Measurements from ENCODE around the gene GRB14. TPM values are rescaled to one million over a fixed set of nuclear protein-coding genes. Genes with fewer than 3 reads are reported as not detected.

GRB14 gene
- total and polyA plus RNA-seq, 2 of the 13 experiments (the other 11 are each of a cell fraction or from before 2014, with no cell fraction given), result 4.6 to 5.8 TPM

- TF ChIP-seq, protein P1, sequence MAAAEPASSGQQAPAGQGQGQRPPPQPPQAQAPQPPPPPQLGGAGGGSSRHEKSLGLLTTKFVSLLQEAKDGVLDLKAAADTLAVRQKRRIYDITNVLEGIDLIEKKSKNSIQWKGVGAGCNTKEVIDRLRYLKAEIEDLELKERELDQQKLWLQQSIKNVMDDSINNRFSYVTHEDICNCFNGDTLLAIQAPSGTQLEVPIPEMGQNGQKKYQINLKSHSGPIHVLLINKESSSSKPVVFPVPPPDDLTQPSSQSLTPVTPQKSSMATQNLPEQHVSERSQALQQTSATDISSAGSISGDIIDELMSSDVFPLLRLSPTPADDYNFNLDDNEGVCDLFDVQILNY (CRISPR knock-in tag; conservative IDR thresholded peaks at IDR 0.05), result no peak
- TF ChIP-seq CSRNP1 (CRISPR knock-in tag; IDR thresholded peaks at IDR 0.05), result no peak
- TF ChIP-seq RBM39 (IDR thresholded peaks at IDR 0.05; ENCODE audit: low read depth, low read length, poor library complexity, severe bottlenecking), result no peak
These were observed 75.8 kb downstream of the GRB14 start (continued) for GRCh38 chr2:164545484-164545883.

GRCh38 chr2:164542581-164543021, 78.7 kb downstream of the GRB14 start:
- H2AFZ ChIP-seq (ENCODE audit: low read length), result no peak overlapping the region
- TF ChIP-seq ZSCAN31 (CRISPR knock-in tag; IDR thresholded peaks at IDR 0.05; ENCODE audit: low read depth), result no peak
- TF ChIP-seq, protein P2, sequence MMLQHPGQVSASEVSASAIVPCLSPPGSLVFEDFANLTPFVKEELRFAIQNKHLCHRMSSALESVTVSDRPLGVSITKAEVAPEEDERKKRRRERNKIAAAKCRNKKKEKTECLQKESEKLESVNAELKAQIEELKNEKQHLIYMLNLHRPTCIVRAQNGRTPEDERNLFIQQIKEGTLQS (CRISPR knock-in tag; IDR thresholded peaks at IDR 0.05), result no peak
- no peak for TF ChIP-seq ZNF703 (CRISPR knock-in tag; IDR thresholded peaks at IDR 0.05; ENCODE audit: borderline replicate concordance)
- TF ChIP-seq PAX8 (CRISPR knock-in tag; IDR thresholded peaks at IDR 0.05; ENCODE audit: borderline replicate concordance), result no peak
- TF ChIP-seq ZNF24 (IDR thresholded peaks at IDR 0.05), result no peak
- TF ChIP-seq MAZ (IDR thresholded peaks at IDR 0.05; ENCODE audit: borderline replicate concordance, low read depth, low read length), result no peak
- no peak for TF ChIP-seq MAZ (CRISPR knock-in tag; IDR thresholded peaks at IDR 0.05; ENCODE audit: low read depth)
- no peak overlapping the region for H3K9ac ChIP-seq (ENCODE audit: insufficient read depth, low read depth, low read length)
- intact Hi-C loops (cut with micrococcal nuclease; ENCODE audit: unreplicated experiment) (no loop called here), in situ Hi-C loops (cut with HindIII; ENCODE audit: extremely low pct_ligation_motif_present, low pct_unique_long_range_greater_than_20kb) (no loop called here)
- H3K4me2 ChIP-seq (ENCODE audit: low read depth, low read length), result no peak overlapping the region
- ChIA-PET POLR2A (no interaction called here), CTCF (ENCODE audit: low intra/inter-chr PET ratio, low total read pairs) (no interaction called here)
- H3K36me3 ChIP-seq (replicated peaks in 1 of 2; ENCODE audit: control insufficient read depth in 1 of 2, insufficient read depth in 2 of 2, low read length in 2 of 2), result no peaks in the 10 kb centered on the region
- no peak overlapping the region for H3K4me3 ChIP-seq (replicated peaks in 1 of 3; ENCODE audit: insufficient read depth in 1 of 3, low read depth in 2 of 3, low read length in 3 of 3)
- H3K27me3 ChIP-seq (ENCODE audit: control insufficient read depth in 1 of 2, insufficient read depth in 2 of 2, low read length in 2 of 2), result no peaks in the 10 kb centered on the region
- H3K4me1 ChIP-seq (ENCODE audit: insufficient read depth, low read length), result no peaks in the 10 kb centered on the region
- H3K9me3 ChIP-seq (ENCODE audit: low read length), result peaks cover 6% of the 10 kb centered on the region; the same call in 1 of the 2 replicates
- no TSS peak for BruUV-seq (replicated peaks)
- FAIRE-seq (no peak), DNase-seq (ENCODE audit: low spot score) (peak; percentile 24), ATAC-seq (no peak)
- no peak overlapping the region for H3K27ac ChIP-seq (ENCODE audit: extremely low read length, insufficient read depth, low read length)
- 33% methylated on average over 2 of the region's 2 CpGs for WGBS (ENCODE audit: low lambda C conversion rate)
- no peaks in the 10 kb centered on the region for H3K79me2 ChIP-seq (ENCODE audit: insufficient read depth, low read length)
- no peaks in the 10 kb centered on the region for H4K20me1 ChIP-seq (ENCODE audit: insufficient read depth, low read length)
